Measurements from ENCODE around the gene RTP3.

The RTP3 gene

GRCh38 chr3:46469680-46470357 lies 28.0 kb upstream of the RTP3 start:
- DNase-seq (ENCODE audit: low read depth) = no peak

GRCh38 chr3:46470831-46471230 lies 26.9 kb upstream of the RTP3 start:
- DNase-seq (ENCODE audit: low read depth) = no peak

DNA sequence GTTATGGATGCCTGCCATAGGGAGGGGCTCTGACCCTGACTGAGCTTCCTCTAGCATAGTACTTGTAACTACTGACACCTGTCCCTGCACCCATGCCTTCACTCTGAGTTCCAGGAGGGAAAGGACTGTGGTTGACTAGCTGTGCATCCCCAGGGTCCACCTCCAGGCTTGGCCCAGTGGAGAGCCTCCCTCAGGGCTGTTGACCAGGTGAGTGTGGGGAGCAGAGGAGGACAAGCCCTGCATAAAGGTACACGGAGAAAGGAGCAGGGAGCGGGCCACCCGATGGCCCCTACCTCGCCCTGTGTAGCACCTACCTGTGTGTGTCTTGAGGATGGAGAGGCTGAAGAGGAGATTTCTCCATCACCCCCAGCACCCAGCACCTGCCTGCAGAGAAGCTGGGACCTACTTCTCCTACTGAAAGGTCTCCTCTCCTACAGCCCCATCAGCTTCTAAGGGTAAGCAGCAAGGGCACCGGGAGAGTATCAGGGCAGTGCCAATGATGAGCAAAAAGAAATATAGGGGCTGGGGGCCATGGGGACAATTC lies 26.3 kb upstream of the RTP3 start:
- no peak for DNase-seq (ENCODE audit: low read depth)

GRCh38 chr3:46472736-46473135 lies 25.0 kb upstream of the RTP3 start:
- no peak for DNase-seq (ENCODE audit: low read depth)

DNA sequence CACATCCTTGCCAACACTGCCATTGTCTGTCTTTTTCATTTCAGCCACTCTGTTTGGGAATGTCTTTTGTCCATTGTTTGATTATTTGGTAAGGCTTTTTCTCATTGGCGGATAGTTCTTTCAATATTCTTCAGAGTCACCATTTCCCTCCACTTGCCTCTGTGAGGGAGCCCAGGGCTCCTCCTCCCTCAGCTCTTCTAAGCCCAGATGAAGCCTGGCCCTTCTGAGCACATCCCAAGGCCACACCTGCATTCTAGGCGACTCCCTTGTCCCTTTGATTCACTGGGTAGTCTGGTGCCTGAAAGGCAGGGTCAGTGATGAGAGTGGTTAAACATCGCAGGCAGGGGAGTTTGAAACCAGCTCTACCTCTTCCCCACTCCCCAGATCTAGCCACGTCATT lies 20.6 kb upstream of the RTP3 start:
- no peak for DNase-seq (ENCODE audit: low read depth)

DNA sequence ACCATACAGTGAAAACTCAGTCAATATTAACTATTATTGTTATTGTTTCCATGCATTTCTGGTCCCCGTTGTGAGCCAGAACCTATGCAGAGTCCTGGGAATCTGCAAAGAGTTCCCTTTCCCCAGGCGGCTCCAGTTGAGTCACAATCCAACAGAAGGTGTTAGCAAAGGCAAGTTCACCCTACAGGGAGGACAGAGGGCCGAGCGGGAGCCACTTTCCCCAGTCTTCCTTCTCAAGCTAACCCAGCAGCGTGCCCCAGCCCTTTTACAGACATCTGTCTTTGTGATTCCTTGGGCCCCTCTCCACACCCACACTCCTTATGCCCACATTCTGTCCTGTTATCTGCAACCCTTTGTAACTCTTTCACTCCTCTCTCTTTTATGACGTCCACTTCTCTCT lies 20.0 kb upstream of the RTP3 start:
- DNase-seq (ENCODE audit: low read depth) = no peak

DNA sequence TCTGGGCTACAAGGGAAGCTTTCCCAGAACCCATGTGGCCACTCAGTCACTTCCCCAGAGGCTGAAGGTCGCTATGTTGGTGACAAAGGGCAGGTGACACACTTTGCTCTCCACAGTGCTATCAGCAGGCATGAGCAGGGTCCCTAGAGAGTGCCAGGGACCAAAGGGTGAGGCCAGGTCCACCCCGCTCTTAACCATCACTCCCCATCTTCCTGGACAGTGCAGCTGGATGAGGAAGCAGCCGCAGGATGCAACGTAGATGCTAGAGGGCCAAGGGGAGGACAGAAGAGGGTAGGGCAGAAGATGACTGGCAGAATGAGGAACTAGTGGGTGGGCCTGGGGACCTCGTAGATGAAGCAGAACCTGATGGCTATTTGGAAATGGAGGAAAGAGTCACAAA lies 19.4 kb upstream of the RTP3 start:
- no peak for DNase-seq (ENCODE audit: low read depth)

DNA sequence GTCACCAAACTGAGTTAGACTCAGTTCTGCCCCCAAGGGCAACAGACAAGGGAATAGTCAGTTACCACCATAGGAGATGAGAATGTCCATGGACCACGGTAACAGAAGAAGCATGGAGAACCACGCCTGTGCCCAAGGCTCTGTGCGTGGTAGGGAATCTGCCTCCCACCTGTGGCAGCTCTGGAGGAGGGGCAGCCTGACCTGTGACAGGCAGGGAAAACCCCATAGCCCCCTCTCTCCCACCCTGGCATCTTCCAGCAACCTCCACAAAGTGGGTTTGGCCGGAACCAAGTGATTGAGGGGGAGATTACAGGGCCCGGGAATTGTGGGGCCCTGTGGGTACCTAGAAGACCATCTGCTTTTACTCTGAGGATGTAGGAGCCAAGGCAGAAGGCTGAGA lies 18.8 kb upstream of the RTP3 start:
- no peak for DNase-seq (ENCODE audit: low read depth)

- no peak for DNase-seq (ENCODE audit: low read depth)
These were observed 18.1 kb upstream of the RTP3 start for GRCh38 chr3:46479696-46480095.

DNA sequence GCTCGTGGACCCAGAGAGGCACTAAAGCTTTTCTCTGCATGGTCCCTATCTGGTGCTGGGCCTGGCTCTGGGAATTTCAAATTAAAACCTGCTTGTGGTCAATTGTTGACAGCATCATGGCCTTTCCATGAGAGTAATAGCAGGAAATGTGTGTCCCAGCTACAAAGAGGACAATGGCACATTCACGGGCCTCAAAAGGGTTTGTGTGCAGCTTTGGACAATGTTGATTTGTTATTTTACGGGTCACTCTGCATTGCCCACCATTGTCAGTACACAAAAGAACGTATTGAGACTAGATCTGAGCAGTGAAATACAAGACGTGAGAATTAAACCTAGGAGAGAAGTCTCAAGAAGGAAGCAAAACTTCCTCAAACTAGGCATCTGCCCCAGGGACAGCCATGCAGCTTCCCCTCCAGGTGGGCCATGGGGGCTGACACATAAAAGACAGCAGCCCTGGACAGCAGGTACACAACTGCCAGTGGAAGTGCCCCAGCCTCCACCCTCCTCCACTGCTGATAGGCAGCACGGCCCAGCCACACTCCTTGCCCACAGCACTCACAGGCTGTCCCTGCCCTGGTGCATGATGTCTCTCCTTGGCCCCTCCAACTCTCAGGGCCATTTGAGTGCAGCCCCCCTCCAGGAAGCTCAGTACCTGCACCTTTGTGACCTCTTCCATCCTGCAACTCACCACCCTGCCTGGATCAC lies 17.1 kb upstream of the RTP3 start:
- no peak for DNase-seq (ENCODE audit: low read depth)

- DNase-seq (ENCODE audit: low read depth) = no peak
These were observed 16.1 kb upstream of the RTP3 start for GRCh38 chr3:46481636-46482035.

- no peak for DNase-seq (ENCODE audit: low read depth)
These were observed 15.0 kb upstream of the RTP3 start for GRCh38 chr3:46482632-46483350.

GRCh38 chr3:46483825-46484224 lies 14.0 kb upstream of the RTP3 start:
- no peak for DNase-seq (ENCODE audit: low read depth)

GRCh38 chr3:46484388-46484787 lies 13.4 kb upstream of the RTP3 start:
- DNase-seq (ENCODE audit: low read depth) = no peak

DNA sequence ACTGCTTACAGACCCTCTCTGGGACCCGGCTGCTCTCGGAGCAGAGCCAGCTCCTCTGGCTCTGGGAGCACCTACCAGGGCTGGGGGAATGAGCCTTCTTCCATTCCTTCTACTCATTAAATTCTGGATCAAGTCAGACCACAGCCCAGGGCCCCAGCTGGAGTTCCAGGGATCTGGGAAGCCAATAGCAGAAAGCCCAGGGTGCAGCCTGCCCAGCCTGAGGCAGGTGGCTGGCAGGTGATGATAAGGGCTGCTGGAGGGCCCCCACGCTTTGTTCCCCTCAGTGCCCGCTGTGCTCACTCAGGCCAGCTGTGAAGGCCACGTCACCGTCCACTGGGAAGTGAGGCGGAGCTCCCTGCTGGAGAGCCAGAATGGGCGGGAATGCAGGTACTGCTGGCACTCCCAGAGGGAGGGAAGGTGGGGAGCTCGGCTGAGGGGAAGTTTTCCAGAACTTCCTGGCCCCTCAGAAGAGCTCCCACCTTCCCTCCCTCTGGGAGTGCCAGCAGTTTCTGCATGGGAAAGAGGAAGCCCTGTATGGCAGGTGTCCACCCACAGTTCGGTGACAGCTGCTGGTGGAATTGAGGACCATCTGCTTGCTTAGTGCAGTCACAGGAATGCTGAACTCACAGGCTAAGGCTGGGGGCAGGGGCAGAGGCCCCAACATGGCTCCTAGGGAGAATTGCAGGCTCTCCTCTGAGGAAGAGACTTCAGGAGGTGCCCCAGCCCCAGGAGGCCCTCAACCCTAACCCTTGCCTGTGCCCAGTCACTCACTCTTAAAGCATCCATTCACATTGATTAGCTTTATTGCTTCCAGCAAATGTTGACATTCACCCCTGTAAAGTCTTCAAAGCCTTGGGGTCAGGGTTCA lies 12.6 kb upstream of the RTP3 start:
- DNase-seq (ENCODE audit: low read depth) = no peak

DNA sequence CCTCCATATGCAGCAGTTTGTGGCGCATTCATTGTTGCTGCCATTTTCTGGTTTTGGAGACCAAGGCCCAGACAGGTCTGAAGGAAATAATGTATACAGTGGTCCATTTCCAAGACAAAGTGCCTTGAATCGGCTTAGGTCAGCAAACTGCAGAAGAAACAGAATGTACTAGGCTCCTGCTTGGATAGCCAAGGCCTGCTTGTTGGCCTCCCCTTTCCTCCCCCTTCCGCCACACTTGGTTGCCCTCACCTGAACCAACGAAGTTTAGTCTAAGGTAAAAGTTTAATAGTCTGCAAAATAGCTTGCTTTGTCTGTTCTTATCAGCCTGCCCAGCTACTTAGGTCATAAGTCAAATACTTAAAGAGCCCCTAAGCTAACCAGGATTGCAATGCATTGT lies 12.0 kb upstream of the RTP3 start:
- DNase-seq (ENCODE audit: low read depth) = no peak

- DNase-seq (ENCODE audit: low read depth) = peak; percentile 78
These were observed 8.9 kb upstream of the RTP3 start for GRCh38 chr3:46488735-46489361.

DNA sequence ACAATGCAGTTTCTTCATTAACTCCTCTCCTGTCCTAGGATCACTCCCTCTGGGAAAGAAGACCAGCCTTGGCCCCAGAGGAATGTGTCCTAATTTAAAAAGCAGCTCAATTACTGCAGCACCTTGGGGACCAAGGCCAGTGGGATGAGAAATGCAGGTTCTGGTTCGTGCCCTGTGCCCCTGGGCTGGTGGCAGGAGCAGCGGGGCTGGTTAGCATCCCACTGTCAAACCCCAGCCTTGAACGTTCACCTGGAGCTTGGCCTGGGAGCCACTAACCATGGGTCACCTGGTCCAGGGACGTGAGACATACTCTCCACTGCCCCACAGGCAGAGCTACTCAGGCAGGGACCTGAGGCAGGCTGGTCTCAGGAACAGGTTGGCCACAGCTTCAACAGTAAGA lies 8.4 kb upstream of the RTP3 start:
- DNase-seq (ENCODE audit: low read depth) = no peak

DNA sequence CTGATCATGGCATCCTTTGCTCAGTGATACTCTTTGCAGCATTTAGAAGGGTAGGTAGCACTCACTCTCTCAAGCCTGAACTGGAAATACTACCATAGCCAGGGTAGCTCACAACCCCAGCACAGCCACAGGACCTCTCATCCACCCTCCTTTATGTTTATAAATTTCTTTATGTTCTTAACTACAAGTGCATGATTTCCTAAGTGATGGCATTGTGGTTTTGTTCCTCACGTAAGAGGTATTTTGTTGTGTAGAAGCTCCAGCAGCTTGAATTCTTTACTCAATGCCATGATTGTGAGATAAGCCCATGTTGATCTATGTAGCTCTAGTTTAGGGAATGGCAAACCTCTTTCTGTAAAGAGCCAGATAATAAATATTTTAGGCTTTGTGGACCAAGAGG lies 7.9 kb upstream of the RTP3 start:
- DNase-seq (ENCODE audit: low read depth) = no peak

GRCh38 chr3:46490338-46491084 lies 7.3 kb upstream of the RTP3 start:
- DNase-seq (ENCODE audit: low read depth) = no peak

Measured in CMK (cell line).